HG03066 (cell line): ENCODE data around the gene FRMD4B.
"Not testable (repeated sequence)": the region's sequence is repeated elsewhere in the genome, so short reads cannot be mapped to it uniquely, and the experiment has no call there.

ENCODE experiments used
- ATAC-seq: cut with Tn5 transposase; IDR thresholded peaks from one replicate; pipeline ENCODE4 v1.9.1; 2021; ENCODE audit warnings: low read depth; ENCODE audit not compliant: unreplicated experiment

FRMD4B gene

DNA sequence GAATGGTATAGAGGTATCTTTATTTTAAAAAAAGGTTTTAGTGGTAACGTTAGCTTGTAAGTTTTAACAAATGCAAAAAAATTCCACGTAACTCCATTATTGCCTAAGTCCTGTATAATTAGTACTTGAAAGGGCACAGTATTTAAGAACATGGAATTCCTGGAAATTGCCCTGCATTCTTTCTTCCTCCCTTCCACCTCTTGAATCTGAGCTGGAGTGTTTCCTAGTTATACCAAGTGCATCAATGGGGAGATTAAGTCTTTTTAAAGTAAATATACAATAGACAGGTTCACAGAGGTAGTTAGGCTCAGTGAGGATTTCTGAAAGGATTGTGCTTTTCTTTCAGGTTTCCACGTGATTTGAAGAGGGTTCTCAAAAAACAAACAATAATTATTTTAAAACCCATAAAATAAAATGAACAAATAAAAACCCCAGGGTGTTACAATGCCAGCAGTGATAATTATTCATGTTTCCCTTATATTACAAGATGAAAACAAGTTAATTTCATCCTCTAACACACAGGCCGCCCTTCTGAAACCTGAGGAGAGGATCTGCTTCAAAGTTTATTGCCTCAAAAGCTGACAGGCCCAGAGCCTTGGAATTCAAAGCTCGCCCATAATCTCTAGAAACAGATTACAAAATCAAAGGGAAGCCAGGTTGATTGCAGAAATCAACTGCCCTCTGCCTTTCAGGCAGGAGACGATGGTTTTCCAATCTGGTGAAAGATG is 134.6 kb downstream of the FRMD4B start:
- ATAC-seq, result no peak

GRCh38 chr3:69250014-69250413 is 135.9 kb downstream of the FRMD4B start:
- ATAC-seq, result no peak

DNA sequence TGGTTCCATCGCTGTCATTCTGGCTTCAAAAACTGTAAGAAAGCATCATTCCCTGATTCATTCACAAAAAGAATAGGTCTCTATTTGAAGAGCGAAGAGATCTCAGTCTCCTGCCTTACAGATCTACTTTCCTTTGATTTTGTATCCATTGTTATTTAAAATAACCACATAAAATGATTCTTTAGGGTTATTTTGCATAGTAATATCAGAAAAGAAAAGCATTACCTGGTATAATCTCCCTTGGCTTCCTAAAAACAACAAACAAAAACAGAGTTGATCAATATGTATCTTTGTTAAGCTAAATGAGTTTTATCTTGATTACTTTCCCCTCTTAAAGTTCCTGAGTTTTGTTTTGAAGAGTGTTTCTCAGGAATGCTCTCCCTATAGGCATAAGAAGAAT is 136.9 kb downstream of the FRMD4B start:
- no peak for ATAC-seq

GRCh38 chr3:69248436-69248835 is 137.5 kb downstream of the FRMD4B start:
- ATAC-seq, result no peak

- ATAC-seq, result no peak
Measured at GRCh38 chr3:69246612-69247011, 139.3 kb downstream of the FRMD4B start.

DNA sequence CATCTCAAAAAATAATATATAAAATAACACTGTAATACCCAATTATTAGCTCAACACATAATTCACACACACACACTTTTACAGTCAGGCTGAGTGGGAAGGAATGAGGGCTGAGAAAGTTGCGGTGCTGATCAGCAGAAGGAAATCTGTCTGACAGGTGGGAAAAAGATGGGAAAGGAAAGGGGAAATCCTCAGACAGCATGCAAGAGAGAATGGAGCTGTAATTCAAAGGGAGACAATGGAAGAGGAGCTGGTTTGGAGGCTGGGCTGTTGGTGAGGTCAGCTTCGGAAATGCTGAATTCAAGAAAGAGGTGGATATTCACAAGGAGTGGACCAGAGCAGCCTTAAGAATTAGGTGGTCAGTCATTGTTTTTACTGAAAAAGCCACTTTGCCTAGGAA is 141.8 kb downstream of the FRMD4B start:
- no peak for ATAC-seq

DNA sequence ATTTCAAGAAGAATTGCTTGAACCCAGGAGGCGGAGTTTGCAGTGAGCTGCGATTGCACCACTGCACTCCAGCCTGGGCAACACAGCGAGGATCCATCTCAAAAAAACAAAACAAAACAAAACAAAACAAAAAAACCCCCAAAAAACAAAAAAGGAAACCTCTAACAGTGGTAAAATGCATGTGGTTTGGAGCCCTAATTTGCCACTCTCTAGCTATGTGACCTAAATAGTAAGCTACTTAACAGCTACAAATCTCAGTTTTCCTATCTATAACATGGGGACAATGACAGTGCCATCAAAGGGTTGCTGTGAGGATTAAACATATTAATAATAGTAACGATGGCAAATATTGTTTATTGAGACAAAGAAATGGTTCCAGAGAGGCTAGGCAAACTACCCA is 144.1 kb downstream of the FRMD4B start:
- no peak for ATAC-seq

DNA sequence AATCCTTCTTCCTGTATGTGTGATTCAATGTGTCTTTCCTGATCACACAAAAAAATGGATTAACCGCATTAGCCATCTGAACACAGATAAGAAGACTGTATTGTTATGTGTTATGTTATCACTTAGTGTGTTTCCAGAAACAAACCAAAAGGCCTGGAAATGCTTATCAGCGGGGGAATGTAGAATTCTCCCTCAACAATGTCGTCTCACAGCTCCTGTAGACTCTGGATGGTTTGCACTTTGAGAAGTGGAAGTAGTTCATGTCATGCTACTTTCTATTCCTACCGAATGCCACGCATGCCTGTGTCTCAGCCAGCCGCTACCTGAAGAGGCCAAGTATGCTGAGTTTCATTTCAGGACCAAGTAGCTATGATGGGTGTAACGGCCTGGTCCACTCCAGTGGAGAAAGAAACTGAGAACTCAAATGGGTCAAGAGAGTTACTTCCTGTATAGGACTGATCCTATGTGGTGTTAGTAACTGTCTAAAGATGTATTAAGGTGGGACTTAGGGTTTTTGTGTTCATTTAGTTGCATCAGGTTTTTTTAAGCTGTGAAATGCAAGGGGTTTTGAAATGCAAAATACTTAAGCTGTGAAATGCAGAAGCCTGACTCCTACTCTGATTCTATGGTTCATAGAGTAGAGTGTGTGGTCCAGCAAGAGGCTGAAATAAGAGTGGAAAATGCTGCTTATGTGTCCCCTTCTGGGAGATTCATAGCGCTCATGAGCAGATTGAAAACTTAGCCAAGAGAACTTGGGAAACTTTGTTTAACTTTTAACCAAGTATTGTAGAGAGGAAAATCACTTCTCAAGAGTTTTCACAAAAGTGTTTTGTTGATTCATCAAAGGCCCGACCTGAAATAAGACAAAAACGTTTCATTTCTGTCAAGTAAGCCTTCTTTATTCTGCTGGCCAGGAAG is 145.0 kb downstream of the FRMD4B start:
- peak; percentile 63 for ATAC-seq

GRCh38 chr3:69239063-69239462 is 146.8 kb downstream of the FRMD4B start:
- no peak for ATAC-seq

GRCh38 chr3:69236812-69237707 is 148.8 kb downstream of the FRMD4B start:
- ATAC-seq, result no peak

GRCh38 chr3:69235882-69236281 is 150.0 kb downstream of the FRMD4B start:
- no peak for ATAC-seq

DNA sequence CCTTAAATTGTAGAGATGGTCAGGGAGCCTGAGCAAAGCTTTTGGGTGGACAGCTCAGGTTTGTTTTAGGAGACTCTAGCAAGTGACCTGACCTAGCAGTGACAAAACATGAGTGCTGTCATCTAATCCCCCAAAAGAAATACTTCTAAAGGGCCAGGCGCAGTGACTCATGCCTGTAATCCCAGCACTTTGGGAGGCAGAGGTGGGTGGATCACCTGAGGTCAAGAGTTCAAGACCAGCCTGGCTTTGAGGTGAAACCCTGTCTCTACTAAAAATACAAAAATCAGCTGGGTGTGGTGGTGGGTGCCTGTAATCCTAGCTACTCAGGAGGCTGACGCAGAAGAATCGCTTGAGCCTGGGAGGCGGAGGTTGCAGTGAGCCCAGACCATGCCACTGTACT is 150.7 kb downstream of the FRMD4B start:
- not testable (repeated sequence) for ATAC-seq

- no peak for ATAC-seq
Measured at GRCh38 chr3:69232482-69232881, 153.4 kb downstream of the FRMD4B start.

DNA sequence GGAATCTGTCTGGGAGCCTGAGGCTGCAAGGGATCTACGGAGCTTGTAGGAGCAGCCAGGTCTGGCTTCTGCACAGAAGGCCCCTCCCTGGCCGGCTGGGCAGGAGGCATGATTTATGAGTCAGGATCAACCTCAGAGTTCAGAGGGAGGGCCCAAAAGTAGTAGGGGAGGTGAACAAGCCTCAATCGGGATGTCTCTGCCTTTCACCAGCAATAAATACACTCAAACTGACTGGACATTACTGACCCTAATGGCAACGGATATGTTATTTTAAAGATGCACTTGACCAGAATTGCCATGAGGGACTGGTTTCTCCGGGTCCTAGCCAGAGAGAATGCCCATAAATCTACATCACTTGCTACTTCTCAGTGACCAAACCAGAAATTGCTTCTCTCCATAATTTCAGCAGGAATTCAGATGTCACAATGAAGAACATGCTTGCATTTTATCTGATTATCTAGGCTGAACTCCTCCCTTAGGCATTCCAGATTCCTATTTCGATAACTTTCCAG is 153.9 kb downstream of the FRMD4B start:
- no peak for ATAC-seq

GRCh38 chr3:69226071-69226470 is 159.8 kb downstream of the FRMD4B start:
- ATAC-seq, result no peak

GRCh38 chr3:69219101-69219708 is 166.7 kb downstream of the FRMD4B start:
- ATAC-seq, result no peak

DNA sequence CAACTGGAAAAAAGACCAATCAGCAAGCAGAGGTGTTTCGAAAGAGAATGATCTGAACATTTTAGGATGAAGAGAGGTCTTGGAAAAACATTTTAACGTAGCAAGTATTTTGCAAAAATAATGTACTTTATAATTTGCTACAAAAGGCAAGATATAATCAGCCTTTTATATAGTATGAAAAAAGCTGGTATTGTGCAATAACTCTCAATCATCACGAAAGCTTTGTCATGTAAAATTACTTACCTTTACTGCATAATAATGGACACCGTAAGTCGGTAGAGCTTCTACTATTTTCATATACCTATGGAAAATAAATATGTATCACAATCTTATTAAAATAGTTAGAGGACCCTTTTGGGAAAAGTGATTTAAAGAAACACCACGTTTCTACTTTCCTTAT is 167.8 kb downstream of the FRMD4B start:
- ATAC-seq, result no peak

DNA sequence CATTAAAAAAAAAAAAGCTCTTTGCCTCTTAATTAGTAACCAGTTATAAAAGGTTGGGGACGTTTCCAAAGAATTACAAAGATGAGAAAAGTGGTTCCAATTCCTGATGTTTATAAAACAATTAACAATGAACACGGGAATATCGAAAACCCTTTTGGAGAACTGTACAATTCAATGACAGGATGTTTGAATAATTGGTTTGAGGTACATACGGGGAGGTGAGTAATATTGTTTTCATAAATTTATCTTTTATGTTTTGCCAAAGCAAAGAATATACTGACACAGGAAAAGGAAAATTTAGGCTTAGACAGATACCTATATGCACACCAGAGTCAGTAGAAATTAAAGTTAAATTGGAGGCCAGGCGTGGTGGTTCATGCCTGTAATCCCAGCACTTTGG is 168.9 kb downstream of the FRMD4B start:
- ATAC-seq, result no peak

GRCh38 chr3:69214241-69214640 is 171.6 kb downstream of the FRMD4B start:
- no peak for ATAC-seq
